Stimulated activated CD8-positive, alpha-beta memory T cell treated with anti-CD3 and anti-CD28 coated beads, Interleukin-12 subunit alpha, Interleukin-12 subunit beta, amount 100 ng/mL, for 24 hours (primary cell): ENCODE measurements around the gene TPCN1.

Experiments
- DNase-seq: peaks from one replicate; pipeline ENCODE4 v3.0.0-alpha.2; 2020; ENCODE audit errors: extremely low read depth

Gene TPCN1

GRCh38 chr12:113221181-113221996 lies at the start of gene TPCN1:
TPCN1 (plus strand) TSS chr12:113221464; CDS start chr12:113226853, 5,389 bp downstream.
- DNase-seq: peak; percentile 98

- no peak for DNase-seq
Observed at GRCh38 chr12:113171543-113171942, 49.7 kb upstream of the TPCN1 start.

GRCh38 chr12:113172185-113172584 lies 49.1 kb upstream of the TPCN1 start:
- no peak for DNase-seq

- no peak for DNase-seq
Observed at GRCh38 chr12:113173081-113173698, 48.1 kb upstream of the TPCN1 start.

- no peak for DNase-seq
Observed at GRCh38 chr12:113174461-113175384, 46.5 kb upstream of the TPCN1 start.

GRCh38 chr12:113179023-113179422 lies 42.2 kb upstream of the TPCN1 start:
- DNase-seq: no peak

GRCh38 chr12:113180333-113180732 lies 40.9 kb upstream of the TPCN1 start:
- DNase-seq: no peak

GRCh38 chr12:113181975-113182374 lies 39.3 kb upstream of the TPCN1 start:
- no peak for DNase-seq

GRCh38 chr12:113183030-113183589 lies 38.2 kb upstream of the TPCN1 start:
- DNase-seq: no peak

GRCh38 chr12:113184098-113184899 lies 37.0 kb upstream of the TPCN1 start:
- DNase-seq: no peak

GRCh38 chr12:113184900-113185179 lies 36.4 kb upstream of the TPCN1 start:
- DNase-seq: peak; percentile 71

- DNase-seq: peak; percentile 61
Observed at GRCh38 chr12:113185180-113186032, 35.9 kb upstream of the TPCN1 start, which contains the start of the genes DDX54 and RITA1. DDX54 (minus strand) TSS chr12:113185478; CDS start chr12:113185451, 27 bp downstream. RITA1 (plus strand) TSS chr12:113185721; CDS start chr12:113186747, 1,026 bp downstream.

- DNase-seq: no peak
Observed at GRCh38 chr12:113186033-113186365, 35.3 kb upstream of the TPCN1 start.

GRCh38 chr12:113186666-113187325 lies 34.5 kb upstream of the TPCN1 start:
- no peak for DNase-seq

- DNase-seq: no peak
Observed at GRCh38 chr12:113189361-113189760, 31.9 kb upstream of the TPCN1 start.

GRCh38 chr12:113190761-113191160 lies 30.5 kb upstream of the TPCN1 start:
- no peak for DNase-seq

GRCh38 chr12:113191227-113191626 lies 30.0 kb upstream of the TPCN1 start:
- no peak for DNase-seq

GRCh38 chr12:113194971-113195391 lies 26.3 kb upstream of the TPCN1 start:
- no peak for DNase-seq

GRCh38 chr12:113195598-113195997 lies 25.7 kb upstream of the TPCN1 start:
- no peak for DNase-seq

- DNase-seq: no peak
Observed at GRCh38 chr12:113196582-113196981, 24.7 kb upstream of the TPCN1 start.
